Loucy (cell line): ENCODE results near the gene MOV10.

Experiments
- CTCF ChIP-seq: fragments of 200-600 bp; sonication (generic); conservative IDR thresholded peaks from 2 replicates; pipeline ENCODE4 v1.5.1; 2014; ENCODE audit warnings: mild to moderate bottlenecking, antibody characterized with exemption, low read length
- EZH2phosphoT487 ChIP-seq: fragments of 200-600 bp; IDR thresholded peaks from 2 replicates; pipeline ENCODE4 v1.6.1; 2018; ENCODE audit warnings: antibody characterized with exemption, mild to moderate bottlenecking, moderate library complexity, borderline replicate concordance

- TF ChIP-seq CTCF = no peak
- no peak for TF ChIP-seq EZH2phosphoT487
Measured at GRCh38 chr1:112625696-112626095, 48.8 kb upstream of the MOV10 start.
